OCI-LY1 (cell line): ENCODE results near the gene M1AP.

Experiments
- H2AFZ ChIP-seq: fragments of 200-600 bp; sonication (generic), shearing (Covaris generic); 2 replicates; pipeline ENCODE4 v1.6.0; 2014; ENCODE audit warnings: antibody characterized with exemption, mild to moderate bottlenecking, low read length
- H3F3A ChIP-seq: fragments of 200-600 bp; sonication (generic), shearing (Covaris generic); 2 replicates; pipeline ENCODE4 v1.6.0; 2014; ENCODE audit warnings: mild to moderate bottlenecking, antibody characterized with exemption, low read length, moderate library complexity; ENCODE audit not compliant: insufficient read depth
- H3K27ac ChIP-seq: fragments of 200-600 bp; sonication (generic); 2 replicates; pipeline ENCODE4 v1.5.1; 2014; ENCODE audit warnings: low read length, mixed run types, mild to moderate bottlenecking, low read depth; ENCODE audit not compliant: poor library complexity, severe bottlenecking
- H3K27me3 ChIP-seq: fragments of 200-600 bp; sonication (generic); 2 replicates; pipeline ENCODE4 v1.6.0; 2014; ENCODE audit warnings: antibody characterized with exemption, mild to moderate bottlenecking, low read length, moderate library complexity; ENCODE audit not compliant: insufficient read depth
- H3K36me3 ChIP-seq: fragments of 200-600 bp; sonication (generic); 2 replicates; pipeline ENCODE4 v1.6.1; 2014; ENCODE audit warnings: mild to moderate bottlenecking, antibody characterized with exemption, low read length, moderate library complexity, mixed read lengths; ENCODE audit not compliant: insufficient read depth
- H3K4me1 ChIP-seq: fragments of 200-600 bp; sonication (generic); 2 replicates; pipeline ENCODE4 v1.5.1; 2014; ENCODE audit warnings: mild to moderate bottlenecking, low read length, moderate library complexity; ENCODE audit not compliant: insufficient read depth, severe bottlenecking
- H3K4me2 ChIP-seq: fragments of 200-600 bp; sonication (generic), shearing (Covaris generic); 2 replicates; pipeline ENCODE4 v1.6.1; 2014; ENCODE audit warnings: low read length
- H3K4me3 ChIP-seq: fragments of 200-600 bp; sonication (generic); 2 replicates; pipeline ENCODE4 v1.5.1; 2014; ENCODE audit warnings: low read length, low read depth, mild to moderate bottlenecking, mixed read lengths; ENCODE audit not compliant: poor library complexity, severe bottlenecking
- H3K79me2 ChIP-seq: fragments of 200-600 bp; shearing (Covaris generic); 2 replicates; pipeline ENCODE4 v1.6.1; 2016; ENCODE audit warnings: mixed run types, low read length, mixed read lengths; ENCODE audit not compliant: insufficient read depth
- H3K9ac ChIP-seq: fragments of 200-600 bp; sonication (generic), shearing (Covaris generic); 2 replicates; pipeline ENCODE4 v1.6.1; 2014; ENCODE audit warnings: mild to moderate bottlenecking, low read length, mixed read lengths
- H3K9me2 ChIP-seq: fragments of 200-600 bp; sonication (generic), shearing (Covaris generic); 2 replicates; pipeline ENCODE4 v1.6.1; 2014; ENCODE audit warnings: low read depth, mild to moderate bottlenecking, low read length, mixed read lengths
- H3K9me3 ChIP-seq: fragments of 200-600 bp; shearing (Covaris generic); 2 replicates; pipeline ENCODE4 v1.6.1; 2014; ENCODE audit warnings: low read length, mixed read lengths
- H4K20me1 ChIP-seq: fragments of 200-600 bp; sonication (generic), shearing (Covaris generic); 2 replicates; pipeline ENCODE4 v1.6.0; 2016; ENCODE audit warnings: mild to moderate bottlenecking, low read length; ENCODE audit not compliant: insufficient read depth
- EZH2 ChIP-seq: fragments of 200-600 bp; sonication (generic), shearing (Covaris generic); IDR thresholded peaks from 2 replicates; pipeline ENCODE4 v1.8.0; 2017; ENCODE audit warnings: borderline replicate concordance, mixed run types, mild to moderate bottlenecking, antibody characterized with exemption, low read length, moderate library complexity, mixed read lengths
- TF ChIP-seq, protein P1 (sequence below): fragments of 200-600 bp; sonication (generic), shearing (Covaris generic); IDR thresholded peaks from 2 replicates; pipeline ENCODE4 v1.5.1; 2017; ENCODE audit warnings: mild to moderate bottlenecking, antibody characterized with exemption, low read length, moderate library complexity, mixed read lengths

Gene M1AP

GRCh38 chr2:74513605-74514367 lies 134.3 kb downstream of the M1AP start:
- Histone ChIP-seq H3K27me3 (peaks cover 7% of the 10 kb centered on the region; the same call in 1 of the 2 replicates), H3K36me3 (no peaks in the 10 kb centered on the region), H3K9me3 (no peaks in the 10 kb centered on the region), H3K79me2 (no peaks in the 10 kb centered on the region), H3K4me3 (no peak overlapping the region), H3K27ac (no peak overlapping the region), H3K9ac (no peak overlapping the region), H2AFZ (no peak overlapping the region), H3K4me1 (peaks cover 10% of the 10 kb centered on the region), H3F3A (no peaks in the 10 kb centered on the region), H3K4me2 (no peak overlapping the region), H4K20me1 (no peaks in the 10 kb centered on the region), H3K9me2 (no peaks in the 10 kb centered on the region)
- TF ChIP-seq, protein P1, sequence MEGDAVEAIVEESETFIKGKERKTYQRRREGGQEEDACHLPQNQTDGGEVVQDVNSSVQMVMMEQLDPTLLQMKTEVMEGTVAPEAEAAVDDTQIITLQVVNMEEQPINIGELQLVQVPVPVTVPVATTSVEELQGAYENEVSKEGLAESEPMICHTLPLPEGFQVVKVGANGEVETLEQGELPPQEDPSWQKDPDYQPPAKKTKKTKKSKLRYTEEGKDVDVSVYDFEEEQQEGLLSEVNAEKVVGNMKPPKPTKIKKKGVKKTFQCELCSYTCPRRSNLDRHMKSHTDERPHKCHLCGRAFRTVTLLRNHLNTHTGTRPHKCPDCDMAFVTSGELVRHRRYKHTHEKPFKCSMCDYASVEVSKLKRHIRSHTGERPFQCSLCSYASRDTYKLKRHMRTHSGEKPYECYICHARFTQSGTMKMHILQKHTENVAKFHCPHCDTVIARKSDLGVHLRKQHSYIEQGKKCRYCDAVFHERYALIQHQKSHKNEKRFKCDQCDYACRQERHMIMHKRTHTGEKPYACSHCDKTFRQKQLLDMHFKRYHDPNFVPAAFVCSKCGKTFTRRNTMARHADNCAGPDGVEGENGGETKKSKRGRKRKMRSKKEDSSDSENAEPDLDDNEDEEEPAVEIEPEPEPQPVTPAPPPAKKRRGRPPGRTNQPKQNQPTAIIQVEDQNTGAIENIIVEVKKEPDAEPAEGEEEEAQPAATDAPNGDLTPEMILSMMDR: no peak
- no peak for TF ChIP-seq EZH2

DNA sequence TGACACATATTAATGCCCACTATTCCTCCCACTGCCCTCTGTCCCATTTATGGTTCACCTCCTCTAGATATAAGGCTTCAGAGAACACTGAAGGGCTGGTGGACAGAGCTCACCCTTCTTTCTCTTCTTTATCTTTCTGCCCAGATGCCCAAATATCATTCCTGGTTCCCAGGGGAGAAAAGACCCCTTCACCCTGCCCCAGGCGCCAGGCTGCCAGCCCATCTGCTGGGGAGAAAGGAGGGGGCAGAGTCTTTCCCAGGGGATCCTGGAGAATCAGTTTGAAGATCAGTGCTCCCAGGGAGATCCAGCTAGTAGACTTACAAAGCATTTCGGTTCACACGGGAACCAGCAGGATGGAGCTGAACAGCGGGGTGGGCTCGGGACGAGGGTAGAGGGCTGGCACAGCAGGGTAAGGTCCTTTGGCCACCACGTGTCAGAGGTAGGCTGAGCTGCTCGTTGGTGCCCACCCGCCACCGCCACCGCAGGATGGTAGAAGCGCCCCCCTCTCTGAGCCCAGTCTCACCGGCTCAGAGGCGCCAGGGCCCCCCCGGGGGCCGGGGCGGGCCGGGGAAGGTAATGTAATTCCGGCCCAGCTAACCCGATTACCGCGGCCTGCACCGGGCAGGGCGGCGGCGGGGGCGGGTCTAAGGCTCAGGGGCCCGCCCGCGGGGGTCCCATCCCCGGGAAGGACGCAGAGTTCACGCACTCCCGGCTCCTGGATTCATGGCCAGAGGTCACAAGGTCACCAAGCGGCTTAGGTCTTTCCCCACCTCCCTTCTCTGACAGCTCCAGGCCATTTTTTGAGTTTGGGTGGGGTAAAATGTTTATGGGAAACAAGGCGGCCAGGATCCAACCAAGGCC lies 135.2 kb downstream of the M1AP start:
- H3K4me2 ChIP-seq: no peak overlapping the region
- H3K9ac ChIP-seq: no peak overlapping the region
- H3K36me3 ChIP-seq: no peaks in the 10 kb centered on the region
- peaks cover 16% of the 10 kb centered on the region for H3K4me1 ChIP-seq
- no peaks in the 10 kb centered on the region for H3K9me3 ChIP-seq
- H3K79me2 ChIP-seq: no peaks in the 10 kb centered on the region
- TF ChIP-seq EZH2: no peak
- TF ChIP-seq, protein P1: no peak
- no peaks in the 10 kb centered on the region for H4K20me1 ChIP-seq
- H3K27me3 ChIP-seq: peaks cover 4% of the 10 kb centered on the region; the same call in 1 of the 2 replicates
- no peaks in the 10 kb centered on the region for H3K9me2 ChIP-seq
- no peaks in the 10 kb centered on the region for H3F3A ChIP-seq
- H3K4me3 ChIP-seq: no peak overlapping the region
- no peak overlapping the region for H3K27ac ChIP-seq
- H2AFZ ChIP-seq: no peak overlapping the region

- Histone ChIP-seq H3K4me3 (no peak overlapping the region), H3K9me3 (no peaks in the 10 kb centered on the region), H2AFZ (no peak overlapping the region), H3K4me2 (no peak overlapping the region), H3K27me3 (peaks cover 4% of the 10 kb centered on the region; the same call in 1 of the 2 replicates), H3K9me2 (no peaks in the 10 kb centered on the region), H3K4me1 (peaks cover 22% of the 10 kb centered on the region), H3K36me3 (no peaks in the 10 kb centered on the region), H4K20me1 (no peaks in the 10 kb centered on the region), H3K79me2 (no peaks in the 10 kb centered on the region), H3K9ac (no peak overlapping the region), H3F3A (no peaks in the 10 kb centered on the region), H3K27ac (no peak overlapping the region)
- TF ChIP-seq EZH2: no peak
- TF ChIP-seq, protein P1: no peak
These were observed 136.8 kb downstream of the M1AP start for GRCh38 chr2:74511104-74511989.
